GM21528 (cell line): ENCODE measurements around the gene AAMDC.
"Not testable (repeated sequence)": the region's sequence is repeated elsewhere in the genome, so short reads cannot be mapped to it uniquely, and the experiment has no call there.

ENCODE experiments used
- ATAC-seq: cut with Tn5 transposase; IDR thresholded peaks from one replicate; pipeline ENCODE4 v1.9.1; 2021; ENCODE audit warnings: mild to moderate bottlenecking, moderate library complexity; ENCODE audit not compliant: unreplicated experiment, low FRiP score

AAMDC gene

DNA sequence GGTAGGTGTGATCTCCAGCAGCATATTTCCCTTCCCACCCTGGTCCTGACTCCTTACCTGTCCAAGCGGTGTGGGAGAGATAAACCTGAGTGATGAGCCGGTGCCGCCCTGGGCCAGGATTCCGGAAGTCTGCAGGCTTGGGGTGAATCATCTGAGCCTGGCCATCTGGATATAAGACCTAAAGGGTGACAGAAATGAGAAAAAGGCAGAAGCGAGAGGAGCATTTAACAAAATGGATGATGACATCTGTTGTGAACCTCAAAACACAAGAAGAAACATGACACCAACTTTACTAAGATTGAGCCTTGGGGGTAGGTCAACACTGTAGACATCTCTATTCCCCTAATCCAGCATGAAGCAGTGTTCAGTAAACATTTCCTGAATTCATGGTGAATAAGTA, 62.8 kb downstream of the AAMDC start:
- no peak for ATAC-seq

- no peak for ATAC-seq
Measured at GRCh38 chr11:77884186-77884828, 63.4 kb downstream of the AAMDC start.

DNA sequence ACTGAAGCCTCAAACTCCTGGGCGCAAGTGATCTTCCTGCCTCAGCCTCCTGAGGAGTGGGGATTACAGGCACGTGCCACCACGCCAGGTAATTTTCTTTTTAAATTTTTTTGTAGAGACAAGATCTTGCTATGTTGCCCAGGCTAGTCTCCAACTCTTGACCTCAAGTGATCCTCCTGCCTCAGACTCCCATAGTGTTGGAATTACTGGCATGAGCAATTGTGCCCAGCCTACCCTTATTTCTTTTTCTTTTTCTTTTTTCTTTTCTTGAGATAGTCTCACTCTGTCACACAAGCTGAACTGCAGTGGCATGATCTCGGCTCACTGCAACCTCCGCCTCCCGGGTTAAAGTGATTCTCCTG, 63.9 kb downstream of the AAMDC start:
- no peak for ATAC-seq

GRCh38 chr11:77886401-77886800, 65.5 kb downstream of the AAMDC start:
- no peak for ATAC-seq

DNA sequence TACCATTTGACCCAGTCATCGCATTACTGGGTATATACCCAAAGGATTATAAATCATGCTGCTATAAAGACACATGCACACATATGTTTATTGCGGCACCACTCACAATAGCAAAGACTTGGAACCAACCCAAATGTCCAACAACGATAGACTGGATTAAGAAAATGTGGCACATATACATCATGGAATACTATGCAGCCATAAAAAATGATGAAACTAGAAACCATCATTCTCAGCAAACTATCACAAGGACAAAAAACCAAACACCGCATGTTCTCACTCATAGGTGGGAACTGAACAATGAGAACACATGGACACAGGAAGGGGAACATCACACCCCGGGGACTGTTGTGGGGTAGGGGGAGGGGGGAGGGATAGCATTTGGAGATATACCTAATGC, 68.1 kb downstream of the AAMDC start:
- ATAC-seq = not testable (repeated sequence)

DNA sequence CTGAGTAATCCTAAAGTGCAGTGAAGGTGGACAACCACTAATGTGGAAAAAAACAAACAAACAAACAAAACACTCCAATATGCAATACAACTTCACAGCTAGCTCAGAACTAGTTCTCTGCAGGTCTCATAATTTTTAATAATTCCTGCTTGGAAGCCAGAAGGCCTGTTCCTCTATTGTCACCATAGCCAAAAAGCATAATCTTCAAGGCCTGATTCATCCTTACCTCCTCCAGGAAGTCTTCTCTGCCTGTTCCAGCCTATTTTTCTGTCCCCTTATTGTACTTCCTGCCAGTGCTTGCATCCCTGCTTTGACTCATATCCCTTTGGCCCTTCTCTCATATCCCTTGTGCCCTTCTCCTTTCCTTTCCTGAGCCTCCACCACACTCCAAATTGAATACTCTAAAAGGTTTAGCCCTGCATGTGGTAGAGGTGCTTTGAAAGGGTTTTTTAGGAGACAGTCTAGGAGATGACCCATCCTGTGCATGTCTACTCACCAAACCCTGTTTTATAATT, 69.2 kb downstream of the AAMDC start:
- not testable (repeated sequence) for ATAC-seq

DNA sequence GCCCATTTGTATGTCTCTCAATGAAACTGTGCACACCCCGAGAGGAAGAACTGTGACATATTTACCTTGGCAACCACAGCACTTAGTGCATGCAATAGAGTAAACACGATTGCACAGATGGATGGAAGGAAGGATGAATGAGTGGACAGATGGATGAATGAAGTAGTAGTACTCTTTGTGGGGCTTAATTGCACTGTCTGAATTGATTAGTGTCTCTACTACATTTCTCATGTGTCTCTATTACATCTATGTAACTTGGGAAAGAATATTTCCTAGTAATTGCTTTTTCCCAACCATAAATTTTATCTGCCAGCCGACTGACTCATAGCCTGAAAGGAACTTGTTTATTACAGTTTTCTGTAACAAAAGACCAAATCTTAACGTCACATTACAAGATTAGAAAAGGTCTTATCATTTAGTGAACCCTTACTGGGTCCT, 69.7 kb downstream of the AAMDC start:
- not testable (repeated sequence) for ATAC-seq

DNA sequence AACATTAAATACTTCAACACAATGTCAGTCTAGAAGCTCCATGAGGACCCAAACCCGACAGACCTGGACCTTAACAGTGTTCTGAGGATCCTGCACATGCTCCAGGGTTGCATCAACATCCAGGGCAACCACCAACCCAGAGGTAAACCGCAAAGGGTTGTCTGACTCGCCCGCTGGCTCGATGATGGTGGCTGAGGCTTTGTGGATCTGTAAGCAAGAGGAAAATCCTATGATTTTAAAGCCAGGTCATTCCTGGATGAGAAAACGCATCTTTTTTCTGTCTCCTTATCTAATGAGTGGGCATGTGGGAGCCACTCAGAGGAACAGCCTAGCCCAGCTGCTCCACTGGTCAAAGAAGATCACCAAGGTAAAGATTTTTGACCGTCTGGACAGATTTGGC, 70.3 kb downstream of the AAMDC start:
- not testable (repeated sequence) for ATAC-seq

- ATAC-seq = not testable (repeated sequence)
Measured at GRCh38 chr11:77891703-77892102, 70.8 kb downstream of the AAMDC start.

GRCh38 chr11:77894949-77895348, 74.0 kb downstream of the AAMDC start:
- ATAC-seq = not testable (repeated sequence)

GRCh38 chr11:77908835-77909234, 87.9 kb downstream of the AAMDC start:
- no peak for ATAC-seq

DNA sequence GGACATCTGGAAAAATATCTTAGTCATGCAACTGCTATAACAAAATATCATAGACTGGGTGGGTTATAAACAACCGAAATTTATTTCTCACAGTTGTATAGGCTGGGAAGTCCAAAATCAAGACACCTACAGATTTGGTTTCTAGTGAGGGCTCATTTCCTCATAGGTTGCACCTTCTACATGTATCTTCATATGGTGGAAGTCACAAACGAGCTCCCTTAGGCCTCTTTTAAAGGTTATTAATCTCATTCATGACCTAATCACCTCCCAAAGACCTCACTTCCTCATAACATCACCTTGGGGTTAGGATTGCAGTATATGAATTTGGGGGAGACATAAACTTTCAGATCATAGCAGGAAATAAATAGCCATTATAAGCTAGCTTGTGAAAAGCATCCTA, 88.3 kb downstream of the AAMDC start:
- ATAC-seq = no peak

- not testable (repeated sequence) for ATAC-seq
Measured at GRCh38 chr11:77910828-77911227, 89.9 kb downstream of the AAMDC start.

- not testable (repeated sequence) for ATAC-seq
Measured at GRCh38 chr11:77913608-77914306, 92.8 kb downstream of the AAMDC start.

GRCh38 chr11:77914307-77914791, 93.4 kb downstream of the AAMDC start:
- not testable (repeated sequence) for ATAC-seq

GRCh38 chr11:77917713-77918112, 96.8 kb downstream of the AAMDC start:
- ATAC-seq = not testable (repeated sequence)
